ENCODE measurements around the gene SHOC1. TPM values are rescaled to one million over a fixed set of nuclear protein-coding genes. Genes with fewer than 3 reads are reported as not detected.

Gene SHOC1
- total RNA-seq, 4 donors from 2014 or later: 0.17 to 1.4 (median 1.1) TPM

DNA sequence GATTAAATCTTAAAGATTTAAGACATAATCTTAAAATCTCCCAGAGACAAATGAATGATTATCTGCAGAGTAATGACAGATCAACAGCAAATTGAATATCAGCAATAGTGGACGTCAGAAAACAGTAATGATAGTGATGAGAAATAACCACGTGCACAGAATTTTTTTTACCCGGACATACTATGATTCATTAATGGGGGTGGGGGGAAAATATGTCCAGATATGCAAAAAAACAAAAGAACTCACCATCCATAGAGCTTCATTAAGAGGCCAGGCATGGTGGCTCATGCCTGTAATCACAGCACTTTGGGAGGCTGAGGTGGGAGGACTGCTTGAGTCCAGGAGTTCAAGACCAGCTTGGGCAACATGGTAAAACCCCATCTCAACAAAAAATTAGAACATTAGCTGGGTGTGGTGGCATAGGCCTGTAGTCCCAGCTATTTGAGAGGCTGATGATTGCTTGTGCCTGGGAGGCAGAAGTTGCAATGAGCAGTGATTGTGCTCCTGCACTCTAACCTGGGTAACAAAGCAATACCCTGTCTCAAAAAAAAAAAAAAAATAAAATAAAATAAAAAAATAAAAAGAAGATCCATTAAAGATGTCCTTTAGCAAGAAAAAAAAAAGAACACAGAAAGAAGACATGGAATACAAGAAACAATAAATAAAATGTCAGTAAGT lies 30.9 kb upstream of the SHOC1 start:
- no peak overlapping the region for H3K4me3 ChIP-seq (ENCODE audit: low read depth, poor library complexity, severe bottlenecking)
- intact Hi-C loops (cut with DNase I; ENCODE audit: low total_unique reads): no loop called here

DNA sequence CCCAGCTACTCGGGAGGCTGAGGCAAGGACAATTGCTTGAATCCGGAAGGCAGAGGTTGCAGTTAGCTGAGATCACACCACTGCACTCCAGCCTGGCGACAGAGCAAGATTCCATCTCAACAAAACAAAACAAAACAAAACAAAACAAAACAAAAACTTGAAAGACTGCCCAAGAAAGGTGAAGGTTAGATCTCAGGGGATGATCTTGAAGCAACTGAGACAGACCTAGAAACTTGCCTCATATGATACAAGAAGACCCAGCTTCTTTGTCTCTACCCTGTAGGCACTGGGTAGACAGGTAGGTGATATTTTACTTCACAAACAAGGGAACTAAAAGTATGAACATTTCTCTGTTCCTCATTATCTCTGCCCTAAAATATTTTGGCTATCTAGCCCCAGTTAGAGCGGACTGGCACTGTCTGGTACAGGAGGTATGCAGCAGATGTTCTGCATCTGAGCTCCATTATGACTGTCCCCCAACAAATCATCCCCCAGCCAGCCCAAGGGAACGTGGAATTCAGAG lies 26.3 kb upstream of the SHOC1 start:
- 80 to 83% methylated on average over 5 of the region's 5 CpGs for WGBS, 2 donors
- TF ChIP-seq POLR2A (IDR thresholded peaks at IDR 0.05): no peak
- TF ChIP-seq, protein P1, sequence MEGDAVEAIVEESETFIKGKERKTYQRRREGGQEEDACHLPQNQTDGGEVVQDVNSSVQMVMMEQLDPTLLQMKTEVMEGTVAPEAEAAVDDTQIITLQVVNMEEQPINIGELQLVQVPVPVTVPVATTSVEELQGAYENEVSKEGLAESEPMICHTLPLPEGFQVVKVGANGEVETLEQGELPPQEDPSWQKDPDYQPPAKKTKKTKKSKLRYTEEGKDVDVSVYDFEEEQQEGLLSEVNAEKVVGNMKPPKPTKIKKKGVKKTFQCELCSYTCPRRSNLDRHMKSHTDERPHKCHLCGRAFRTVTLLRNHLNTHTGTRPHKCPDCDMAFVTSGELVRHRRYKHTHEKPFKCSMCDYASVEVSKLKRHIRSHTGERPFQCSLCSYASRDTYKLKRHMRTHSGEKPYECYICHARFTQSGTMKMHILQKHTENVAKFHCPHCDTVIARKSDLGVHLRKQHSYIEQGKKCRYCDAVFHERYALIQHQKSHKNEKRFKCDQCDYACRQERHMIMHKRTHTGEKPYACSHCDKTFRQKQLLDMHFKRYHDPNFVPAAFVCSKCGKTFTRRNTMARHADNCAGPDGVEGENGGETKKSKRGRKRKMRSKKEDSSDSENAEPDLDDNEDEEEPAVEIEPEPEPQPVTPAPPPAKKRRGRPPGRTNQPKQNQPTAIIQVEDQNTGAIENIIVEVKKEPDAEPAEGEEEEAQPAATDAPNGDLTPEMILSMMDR (IDR thresholded peaks at IDR 0.05): no peak
- H3K4me3 ChIP-seq (ENCODE audit: low read depth, poor library complexity, severe bottlenecking): no peak overlapping the region
- no peak for DNase-seq (ENCODE audit: low spot score in 2 of 2)
- intact Hi-C loops (cut with DNase I; ENCODE audit: low total_unique reads): no loop called here

More for the DNA sequence above, 30.9 kb upstream of the SHOC1 start:
- no peak for DNase-seq (ENCODE audit: low spot score in 2 of 2)
- TF ChIP-seq, protein P1 (IDR thresholded peaks at IDR 0.05): no peak
- TF ChIP-seq POLR2A (IDR thresholded peaks at IDR 0.05): no peak
- WGBS, 2 donors: 62 to 63% methylated on average over 3 of the region's 3 CpGs

DNA sequence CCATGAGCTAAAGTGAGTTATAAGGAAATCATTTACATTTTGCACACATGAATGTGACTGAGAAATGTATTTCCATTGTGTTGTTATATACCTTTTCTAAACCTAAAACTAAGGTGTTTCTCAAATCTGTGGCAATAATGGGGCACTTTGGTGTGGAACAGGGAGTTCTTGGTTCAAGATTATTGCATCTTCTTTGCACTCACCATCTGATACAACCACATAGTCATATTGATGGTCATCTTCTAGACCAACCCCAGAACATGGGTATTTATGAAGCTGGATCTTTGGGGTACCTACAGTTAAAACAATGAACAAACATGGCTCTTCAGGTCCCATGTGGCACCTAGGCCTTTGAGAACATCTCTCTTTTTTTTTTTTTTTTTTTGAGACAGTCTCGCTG lies 24.6 kb upstream of the SHOC1 start:
- no peak overlapping the region for H3K4me3 ChIP-seq (ENCODE audit: low read depth, poor library complexity, severe bottlenecking)
- 88 to 100% methylated on average over 1 of the region's 1 CpG for WGBS, 2 donors
- no peak for TF ChIP-seq POLR2A (IDR thresholded peaks at IDR 0.05)
- TF ChIP-seq, protein P1 (IDR thresholded peaks at IDR 0.05): no peak
- intact Hi-C loops (cut with DNase I; ENCODE audit: low total_unique reads): no loop called here
- no peak for DNase-seq (ENCODE audit: low spot score in 2 of 2)

DNA sequence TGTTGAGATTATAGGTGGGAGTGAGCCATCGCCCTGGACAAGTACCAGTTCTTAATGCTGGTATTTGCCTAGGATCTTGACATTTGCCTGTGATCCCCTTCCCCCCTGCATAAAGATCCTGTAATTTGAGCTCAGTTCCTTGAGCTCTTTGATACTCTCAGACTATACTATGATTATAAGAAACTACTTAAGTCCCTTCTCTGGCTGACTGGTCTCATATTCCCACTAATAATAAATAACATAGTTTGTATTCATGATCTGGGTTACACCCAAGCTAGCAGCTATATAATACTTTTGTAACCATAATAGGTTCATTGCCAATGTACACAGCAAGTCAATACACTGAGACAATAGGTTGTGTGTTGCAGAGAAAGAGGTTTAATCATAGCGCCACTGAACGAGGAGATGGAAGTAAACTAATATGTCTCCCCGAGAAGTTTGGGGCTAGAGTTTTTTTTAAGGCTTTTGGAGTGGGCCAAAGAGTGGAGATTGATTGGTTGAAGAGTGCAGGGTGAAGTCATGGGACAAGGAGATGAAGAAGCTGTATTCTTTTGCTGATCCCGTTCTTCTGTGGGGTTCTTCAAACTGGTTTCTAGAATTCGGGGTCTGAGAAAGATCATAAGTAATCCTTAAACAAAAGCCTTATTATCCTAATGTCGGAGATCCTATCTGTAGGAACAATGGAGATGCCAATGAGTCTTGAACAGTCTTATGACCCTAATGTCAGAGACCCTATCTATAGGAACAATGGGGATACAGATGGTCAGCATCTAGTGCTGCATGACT lies 20.7 kb upstream of the SHOC1 start:
- intact Hi-C loops (cut with DNase I; ENCODE audit: low total_unique reads): no loop called here
- DNase-seq (ENCODE audit: low spot score in 2 of 2): no peak
- 75 to 78% methylated on average over 7 of the region's 7 CpGs for WGBS, 2 donors
- no peak overlapping the region for H3K4me3 ChIP-seq (ENCODE audit: low read depth, poor library complexity, severe bottlenecking)
- no peak for TF ChIP-seq POLR2A (IDR thresholded peaks at IDR 0.05)
- TF ChIP-seq, protein P1 (IDR thresholded peaks at IDR 0.05): no peak

DNA sequence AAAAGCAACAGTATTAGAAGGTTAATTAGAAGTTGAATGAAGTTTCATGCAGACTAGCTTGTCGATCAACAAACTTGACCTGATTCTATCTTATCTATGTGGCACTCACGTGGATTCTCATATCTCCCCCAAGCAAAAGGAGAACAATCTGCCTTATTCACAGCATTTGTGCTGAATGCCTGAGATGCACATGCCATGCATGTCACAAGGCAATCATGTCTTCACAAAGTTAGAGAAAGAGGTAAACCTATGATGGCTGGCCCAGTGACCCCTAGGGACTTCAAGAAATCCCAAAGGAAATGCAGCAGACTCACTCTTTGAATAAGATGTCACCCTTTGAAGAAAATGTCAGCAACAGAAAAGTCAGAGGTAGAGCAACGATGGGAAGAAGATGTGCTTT lies 17.6 kb upstream of the SHOC1 start:
- 81 to 86% methylated on average over 3 of the region's 3 CpGs for WGBS, 2 donors
- intact Hi-C loops (cut with DNase I; ENCODE audit: low total_unique reads): no loop called here
- H3K4me3 ChIP-seq (ENCODE audit: low read depth, poor library complexity, severe bottlenecking): no peak overlapping the region
- no peak for DNase-seq (ENCODE audit: low spot score in 2 of 2)
- TF ChIP-seq, protein P1 (IDR thresholded peaks at IDR 0.05): no peak
- TF ChIP-seq POLR2A (IDR thresholded peaks at IDR 0.05): no peak

Measured in lower leg skin (tissue), 4 donors.